ENCODE measurements around the gene CDKN2AIP.

DNA sequence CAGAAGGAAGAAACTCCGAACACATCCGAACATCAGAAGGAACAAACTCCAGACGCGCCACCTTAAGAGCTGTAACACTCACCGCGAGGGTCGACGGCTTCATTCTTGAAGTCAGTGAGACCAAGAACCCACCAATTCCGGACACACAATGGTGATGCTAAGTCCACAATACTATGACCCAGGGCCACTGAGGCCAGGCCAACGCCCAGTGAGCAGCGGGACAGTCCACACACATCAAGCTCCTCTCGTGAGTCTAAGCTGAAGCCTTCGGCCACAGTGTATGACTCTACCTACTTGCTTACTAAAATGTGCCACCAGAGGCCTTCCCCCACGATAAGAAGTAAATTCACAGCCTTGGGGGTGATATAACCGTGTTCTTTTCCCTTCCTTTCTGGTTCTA, 10.2 kb upstream of the CDKN2AIP start:
- TF ChIP-seq CTCF (IDR thresholded peaks at IDR 0.05): no peak
- no peak for TF ChIP-seq POLR2A (IDR thresholded peaks at IDR 0.05)
